PC-9 (cell line): Measurements from ENCODE around the gene ERC2. TPM values are rescaled to one million over a fixed set of nuclear protein-coding genes. Genes with fewer than 3 reads are reported as not detected.

Experiments
- BruUV-seq: library from RNA; stranded (reverse); fragments of 400-500 nt; replicated peaks from 2 replicates; lab custom pipeline; 2021; lab: Mats Ljungman, UMichigan
- CTCF ChIA-PET: fragments of 300-600 bp; sonication (Branson Sonifier 250); formaldehyde crosslinking; loops from one replicate; lab custom pipeline; 2022; ENCODE audit warnings: antibody characterized with exemption; lab: Charles Lee
- POLR2A ChIA-PET: fragments of 300-600 bp; sonication (Branson Sonifier 250); formaldehyde crosslinking; loops from one replicate; lab custom pipeline; 2022; ENCODE audit warnings: antibody characterized with exemption; ENCODE audit not compliant: unreplicated experiment; lab: Charles Lee
- DNase-seq, 2 experiments: peaks; one replicate each; pipeline versions ENCODE4 v3.0.0 to v3.0.0-alpha.2; 2015 to 2022; ENCODE audit warnings: mixed read lengths in 1 of 2
- H2AFZ ChIP-seq: fragments of 200-600 bp; sonication (generic); 2 replicates; pipeline ENCODE4 v1.8.1; 2017; ENCODE audit warnings: antibody characterized with exemption
- H3F3A ChIP-seq: fragments of 200-600 bp; sonication (generic); 2 replicates; pipeline ENCODE4 v1.8.1; 2017; ENCODE audit warnings: antibody characterized with exemption, mild to moderate bottlenecking, low read depth; ENCODE audit not compliant: insufficient read depth
- H3K27ac ChIP-seq: fragments of 200-600 bp; sonication (generic); 2 replicates; pipeline ENCODE4 v1.6.1; 2016; ENCODE audit warnings: mixed run types
- H3K27me3 ChIP-seq: fragments of 200-600 bp; sonication (generic); 2 replicates; pipeline ENCODE4 v1.6.1; 2016; ENCODE audit warnings: low read depth, mixed run types; ENCODE audit not compliant: insufficient read depth
- H3K36me3 ChIP-seq: fragments of 200-600 bp; sonication (generic); 2 replicates; pipeline ENCODE4 v1.6.1; 2016; ENCODE audit warnings: low read depth, mixed run types
- H3K4me1 ChIP-seq: fragments of 200-600 bp; sonication (generic); replicated peaks from 2 replicates; pipeline ENCODE4 v1.6.1; 2016; ENCODE audit warnings: mixed run types; ENCODE audit not compliant: insufficient read depth
- H3K4me2 ChIP-seq: fragments of 200-600 bp; sonication (generic); 2 replicates; pipeline ENCODE4 v1.6.1; 2017; ENCODE audit warnings: mixed run types
- H3K4me3 ChIP-seq: fragments of 200-600 bp; sonication (generic); 2 replicates; pipeline ENCODE4 v1.6.1; 2016; ENCODE audit warnings: mixed run types
- H3K79me2 ChIP-seq: fragments of 200-600 bp; sonication (generic); 2 replicates; pipeline ENCODE4 v1.6.1; 2017; ENCODE audit warnings: low read depth, mixed run types
- H3K9me2 ChIP-seq: fragments of 200-600 bp; sonication (generic); 2 replicates; pipeline ENCODE4 v1.8.1; 2017; ENCODE audit warnings: mild to moderate bottlenecking; ENCODE audit not compliant: insufficient read depth
- H3K9me3 ChIP-seq: fragments of 200-600 bp; sonication (generic); 2 replicates; pipeline ENCODE4 v1.8.1; 2016; ENCODE audit warnings: low read depth; ENCODE audit not compliant: insufficient read depth
- H4K20me1 ChIP-seq: fragments of 200-600 bp; sonication (generic); 2 replicates; pipeline ENCODE4 v1.8.1; 2017; ENCODE audit not compliant: insufficient read depth
- CTCF ChIP-seq: fragments of 200-600 bp; sonication (generic); conservative IDR thresholded peaks from 2 replicates; pipeline ENCODE4 v1.6.1; 2017; ENCODE audit warnings: mixed run types, antibody characterized with exemption, mild to moderate bottlenecking, moderate library complexity
- EZH2 ChIP-seq: fragments of 200-600 bp; sonication (generic); IDR thresholded peaks from 2 replicates; pipeline ENCODE4 v1.8.0; 2017; ENCODE audit warnings: antibody characterized with exemption, low read depth
- intact Hi-C: fragments of 100-400 bp; cut with micrococcal nuclease; formaldehyde crosslinking; loops from one replicate; pipeline ENCODE4 v1.10.0; 2022; ENCODE audit not compliant: unreplicated experiment
- total RNA-seq: library from RNA; stranded (reverse); gene quantifications from 2 replicates; pipeline ENCODE4 v1.2.3, GENCODE V29; 2021

ERC2 gene
- total RNA-seq, 1 experiment from 2014 or later: 1.4 TPM

GRCh38 chr3:55716611-55717225, 751.5 kb downstream of the ERC2 start:
- Histone ChIP-seq H3K4me1 (peaks cover 12% of the 10 kb centered on the region), H4K20me1 (no peaks in the 10 kb centered on the region), H3K9me3 (no peaks in the 10 kb centered on the region), H2AFZ (no peak overlapping the region), H3K27ac (no peak overlapping the region), H3K4me2 (no peak overlapping the region), H3K9me2 (no peaks in the 10 kb centered on the region), H3F3A (no peaks in the 10 kb centered on the region), H3K4me3 (no peak overlapping the region), H3K27me3 (no peaks in the 10 kb centered on the region), H3K79me2 (no peaks in the 10 kb centered on the region), H3K36me3 (no peaks in the 10 kb centered on the region)
- TF ChIP-seq EZH2 (no peak), CTCF (no peak)
- ChIA-PET POLR2A (no interaction called here), CTCF (no interaction called here)
- intact Hi-C loops: no loop called here
- BruUV-seq: no TSS peak
- DNase-seq: no peak

GRCh38 chr3:55716044-55716443, 752.2 kb downstream of the ERC2 start:
- no peak overlapping the region for H3K4me2 ChIP-seq

GRCh38 chr3:55714057-55714456, 754.2 kb downstream of the ERC2 start:
- BruUV-seq: no TSS peak
- ChIA-PET POLR2A (no interaction called here), CTCF (no interaction called here)
- H3K9me3 ChIP-seq: no peaks in the 10 kb centered on the region
- H3F3A ChIP-seq: no peaks in the 10 kb centered on the region
- intact Hi-C loops: no loop called here
- H2AFZ ChIP-seq: no peak overlapping the region
- DNase-seq: no peak
- H3K9me2 ChIP-seq: no peaks in the 10 kb centered on the region
- no peak overlapping the region for H3K4me3 ChIP-seq
- no peaks in the 10 kb centered on the region for H3K27me3 ChIP-seq
- H3K79me2 ChIP-seq: no peaks in the 10 kb centered on the region
- no peak for TF ChIP-seq EZH2
- TF ChIP-seq CTCF: no peak
- H3K36me3 ChIP-seq: no peaks in the 10 kb centered on the region
- no peak overlapping the region for H3K4me2 ChIP-seq
- no peak overlapping the region for H3K27ac ChIP-seq
- H3K4me1 ChIP-seq: peaks cover 10% of the 10 kb centered on the region
- H4K20me1 ChIP-seq: no peaks in the 10 kb centered on the region

More at GRCh38 chr3:55716044-55716443, 752.2 kb downstream of the ERC2 start:
- Histone ChIP-seq H3K9me3 (no peaks in the 10 kb centered on the region), H3K9me2 (no peaks in the 10 kb centered on the region), H3K4me3 (no peak overlapping the region), H3K27ac (no peak overlapping the region), H3K36me3 (no peaks in the 10 kb centered on the region), H3F3A (no peaks in the 10 kb centered on the region), H3K4me1 (peaks cover 10% of the 10 kb centered on the region), H4K20me1 (no peaks in the 10 kb centered on the region), H3K79me2 (no peaks in the 10 kb centered on the region), H2AFZ (no peak overlapping the region), H3K27me3 (no peaks in the 10 kb centered on the region)
- intact Hi-C loops: no loop called here
- no TSS peak for BruUV-seq
- TF ChIP-seq EZH2: no peak
- TF ChIP-seq CTCF: no peak
- no peak for DNase-seq
- CTCF ChIA-PET: no interaction called here
- POLR2A ChIA-PET: interaction anchor here (0.7 kb wide), 1 partner anchor 231 kb away, joined by 3 read pairs; no protein-coding TSS in a partner anchor
